ENCODE data around the gene RWDD4.

The RWDD4 gene

DNA sequence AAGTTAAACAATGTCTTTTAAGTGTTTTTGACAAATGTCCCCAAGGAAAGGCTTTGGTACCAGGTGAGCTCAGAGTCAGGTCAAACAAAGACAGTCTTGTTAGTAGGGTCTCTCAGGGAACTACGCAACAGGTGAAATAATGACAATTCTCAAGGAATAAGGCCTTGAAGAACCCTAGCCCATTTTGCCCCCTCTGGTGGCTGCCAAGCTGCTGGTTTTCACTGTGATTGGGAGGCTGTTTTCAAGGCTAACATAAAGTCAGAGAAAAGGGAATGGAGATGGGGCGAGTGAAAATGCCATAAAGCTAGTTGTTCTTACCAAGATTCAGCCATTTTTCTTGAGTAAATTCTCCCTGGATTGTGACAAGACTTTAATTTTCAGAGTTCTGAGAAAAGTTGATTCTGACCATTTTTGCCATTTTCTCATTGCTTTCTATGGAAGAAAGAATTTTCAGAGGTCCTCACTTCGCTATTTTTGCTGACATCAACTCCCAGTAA is 58.7 kb downstream of the RWDD4 start:
- DNase-seq (ENCODE audit: low spot score) = no peak

DNA sequence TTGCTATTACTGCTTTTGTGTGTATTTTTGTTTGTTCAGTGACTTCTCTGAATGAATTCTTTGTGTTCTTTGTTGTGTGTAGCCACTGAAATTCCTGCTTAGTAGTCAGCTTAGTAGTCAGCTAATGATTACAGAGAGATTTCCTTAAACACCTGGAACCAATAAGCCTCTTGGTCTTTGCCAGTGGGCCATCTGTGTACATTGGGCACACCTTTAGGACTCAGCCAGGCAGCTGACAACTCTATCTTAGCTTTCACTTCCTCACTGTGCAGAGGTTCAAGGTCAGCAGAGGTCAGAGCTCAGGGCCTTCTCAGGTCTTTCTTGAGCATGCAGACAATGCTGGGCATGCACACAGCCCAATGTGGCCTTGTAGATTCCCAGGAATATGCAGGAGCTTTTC is 59.3 kb downstream of the RWDD4 start:
- DNase-seq (ENCODE audit: low spot score) = no peak

DNA sequence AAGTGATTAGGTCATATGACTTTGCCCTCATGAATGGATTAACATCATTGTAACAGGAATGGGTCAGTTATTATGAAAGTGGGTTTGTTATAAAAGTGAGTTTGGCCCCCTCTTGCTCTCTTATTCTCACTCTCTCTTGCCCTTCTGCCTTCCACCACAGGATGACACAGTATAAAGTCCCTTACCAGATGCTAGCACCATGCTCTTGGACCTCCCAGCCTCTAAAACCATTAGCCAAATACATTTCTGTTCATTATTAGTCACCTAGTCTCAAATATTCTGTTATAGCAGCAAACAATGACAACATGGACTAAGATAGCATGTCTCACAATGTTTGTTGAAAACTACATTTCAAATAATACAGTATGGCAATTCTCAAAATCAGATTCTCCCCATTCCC is 59.7 kb downstream of the RWDD4 start:
- no peak for DNase-seq (ENCODE audit: low spot score)

DNA sequence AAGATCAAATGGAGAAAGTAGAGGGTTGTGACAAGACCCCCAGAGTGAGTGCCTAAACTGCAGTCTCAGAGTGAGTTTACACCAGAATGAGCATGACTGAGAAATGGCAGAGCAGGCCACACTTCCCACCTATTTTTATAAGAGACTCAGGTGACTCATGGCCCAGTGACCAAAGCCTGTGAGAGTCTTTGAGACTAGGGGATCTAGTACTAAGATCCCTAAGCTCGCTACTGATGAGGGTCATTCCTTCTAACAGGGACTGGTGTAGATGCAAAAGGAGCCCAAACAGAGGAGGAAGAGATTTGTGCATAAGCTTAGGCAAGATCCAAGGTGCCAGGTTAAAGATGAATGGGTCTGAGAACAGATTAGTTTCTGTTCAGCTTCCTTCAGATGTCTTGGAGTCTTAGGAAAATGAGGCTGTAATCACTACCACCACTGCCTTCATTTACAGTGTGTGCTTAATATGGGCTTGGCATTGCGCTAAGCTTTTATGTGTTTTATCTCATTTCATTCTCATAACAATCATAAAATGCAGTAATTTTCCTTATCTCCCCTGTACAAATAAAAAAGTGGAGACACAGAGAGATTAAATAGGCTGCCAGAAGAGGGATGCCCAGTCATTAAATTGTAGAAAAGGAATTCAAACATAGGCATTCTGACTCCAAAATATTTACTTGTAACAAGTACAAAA is 62.8 kb downstream of the RWDD4 start:
- DNase-seq (ENCODE audit: low spot score) = no peak

DNA sequence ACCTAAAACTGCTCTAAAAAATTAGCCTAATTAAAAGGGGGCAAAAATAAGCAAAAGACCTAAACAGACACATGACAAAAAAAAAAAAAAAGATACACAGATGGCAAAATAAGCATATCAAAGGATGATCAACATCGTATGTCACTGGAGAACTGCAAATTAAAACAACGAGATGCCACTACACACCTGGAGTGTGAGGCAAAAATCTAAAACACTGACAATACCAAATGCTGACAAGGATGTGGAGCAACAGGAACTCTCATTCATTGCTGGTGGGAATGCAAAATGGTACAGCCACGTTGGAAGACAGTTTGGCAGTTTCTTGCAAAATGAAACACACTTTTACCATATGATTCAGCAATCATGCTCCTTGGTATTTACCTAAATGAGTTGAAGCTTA is 64.2 kb downstream of the RWDD4 start:
- DNase-seq (ENCODE audit: low spot score) = no peak

DNA sequence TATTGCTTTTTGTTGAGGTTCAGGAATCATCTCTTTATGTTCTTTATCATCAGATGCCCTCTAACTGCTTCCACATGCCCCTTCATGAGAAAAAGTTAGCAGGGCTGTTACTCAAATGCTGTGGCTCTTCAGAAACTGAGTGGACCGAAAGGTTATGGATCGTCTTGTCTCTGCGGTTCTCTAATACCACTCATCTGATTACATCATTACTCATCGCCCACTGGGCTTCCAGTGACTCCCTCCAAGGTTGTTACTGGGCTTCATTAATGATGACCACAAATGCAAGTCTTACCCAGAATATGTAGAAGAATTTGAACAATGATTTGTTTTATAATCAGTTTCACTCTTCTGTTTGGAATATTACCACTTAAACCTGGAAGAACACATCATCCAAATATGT is 67.7 kb downstream of the RWDD4 start:
- peak; percentile 61 for DNase-seq (ENCODE audit: low spot score)
